HL-60/S4 (cell line): ENCODE measurements around the gene NAT9.

Experiments
- in situ Hi-C: fragments of 300-500 bp; cut with MboI; formaldehyde crosslinking; loops from 2 replicates; pipeline ENCODE4 v1.14.3; 2022; ENCODE audit warnings: low sequenced_read_pairs

Gene NAT9

GRCh38 chr17:74782571-74782970, 6.4 kb upstream of the NAT9 start:
- in situ Hi-C loops, result no loop called here

- in situ Hi-C loops, result no loop called here
Measured at GRCh38 chr17:74780443-74781238, 4.5 kb upstream of the NAT9 start.

GRCh38 chr17:74779948-74780400, 3.8 kb upstream of the NAT9 start:
- in situ Hi-C loops, result no loop called here

- in situ Hi-C loops, result no loop called here
Measured at GRCh38 chr17:74779501-74779900, 3.4 kb upstream of the NAT9 start.

GRCh38 chr17:74778960-74779359, 2.8 kb upstream of the NAT9 start:
- in situ Hi-C loops, result no loop called here

GRCh38 chr17:74777901-74778515, 1.9 kb upstream of the NAT9 start:
- in situ Hi-C loops, result no loop called here

GRCh38 chr17:74776990-74777389, 845 bp upstream of the NAT9 start:
- in situ Hi-C loops, result no loop called here

- in situ Hi-C loops, result no loop called here
Measured at GRCh38 chr17:74775409-74776043, 619 bp downstream of the NAT9 start.

GRCh38 chr17:74773871-74774286, 2.3 kb downstream of the NAT9 start:
- in situ Hi-C loops, result no loop called here

- in situ Hi-C loops, result no loop called here
Measured at GRCh38 chr17:74773414-74773813, 2.7 kb downstream of the NAT9 start.

- in situ Hi-C loops, result no loop called here
Measured at GRCh38 chr17:74772053-74772452, 4.1 kb downstream of the NAT9 start.

GRCh38 chr17:74771319-74771914, 4.7 kb downstream of the NAT9 start:
- in situ Hi-C loops, result no loop called here

GRCh38 chr17:74770498-74771318, 5.4 kb downstream of the NAT9 start:
- in situ Hi-C loops, result no loop called here

- in situ Hi-C loops, result loop anchor here (10.0 kb wide), 1 partner anchor 115 kb away; no protein-coding TSS in a partner anchor
Measured at GRCh38 chr17:74769856-74770497, 6.2 kb downstream of the NAT9 start.

- in situ Hi-C loops, result loop anchor here (10.0 kb wide), 1 partner anchor 115 kb away; no protein-coding TSS in a partner anchor
Measured at GRCh38 chr17:74769266-74769855, 6.8 kb downstream of the NAT9 start.

GRCh38 chr17:74768763-74769114, 7.4 kb downstream of the NAT9 start:
- in situ Hi-C loops, result loop anchor here (10.0 kb wide), 1 partner anchor 114 kb away; no protein-coding TSS in a partner anchor

GRCh38 chr17:74768069-74768762, 7.9 kb downstream of the NAT9 start:
- in situ Hi-C loops, result loop anchor here (10.0 kb wide), 1 partner anchor 113 kb away; no protein-coding TSS in a partner anchor

- in situ Hi-C loops, result loop anchor here (10.0 kb wide), 1 partner anchor 112 kb away; no protein-coding TSS in a partner anchor
Measured at GRCh38 chr17:74767111-74767516, 9.0 kb downstream of the NAT9 start.

GRCh38 chr17:74766413-74766812, 9.7 kb downstream of the NAT9 start:
- in situ Hi-C loops, result loop anchor here (10.0 kb wide), 1 partner anchor 112 kb away; no protein-coding TSS in a partner anchor
